DND-41 (cell line): Measurements from ENCODE around the gene PSPH.

Source experiments
- CTCF ChIP-seq: IDR thresholded peaks from 2 replicates; pipeline ENCODE4 v1.5.1; 2012; ENCODE audit warnings: borderline replicate concordance, low read length, moderate library complexity, mild to moderate bottlenecking; ENCODE audit not compliant: poor library complexity, severe bottlenecking; ENCODE audit errors: extremely low read depth
- EZH2 ChIP-seq: IDR thresholded peaks from 3 replicates; pipeline ENCODE4 v1.6.1; 2012; ENCODE audit warnings: borderline replicate concordance, low read depth, mild to moderate bottlenecking, moderate library complexity, low read length, inconsistent platforms; ENCODE audit not compliant: severe bottlenecking

DNA sequence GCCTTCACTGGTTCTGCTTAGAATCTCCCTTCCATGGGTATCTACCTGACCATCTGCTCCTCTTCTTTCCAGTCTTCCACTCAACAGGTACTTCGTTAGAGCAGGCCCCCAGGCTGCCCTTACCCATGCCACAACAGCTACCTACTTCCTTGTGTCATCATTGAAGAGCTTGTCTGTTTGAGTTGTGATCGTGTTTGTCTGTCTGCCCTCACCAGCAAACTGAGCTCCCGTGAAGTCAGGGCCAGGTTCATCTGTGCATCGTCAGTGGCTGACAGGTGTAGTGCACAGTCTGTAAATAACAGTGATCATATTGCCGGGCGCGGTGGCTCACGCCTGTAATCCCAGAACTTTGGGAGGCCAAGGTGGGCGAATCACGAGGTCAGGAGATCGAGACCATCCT, 81.9 kb downstream of the PSPH start:
- no peak for TF ChIP-seq CTCF
- no peak for TF ChIP-seq EZH2
